Activated CD4-positive, alpha-beta T cell treated with anti-CD3 and anti-CD28 coated beads, Interleukin-2, amount 50 U/mL, for 4 hours (primary cell): ENCODE data around the gene KLHDC10.
"Not testable (repeated sequence)": the region's sequence is repeated elsewhere in the genome, so short reads cannot be mapped to it uniquely, and the experiment has no call there.

Experiments
- DNase-seq, 2 experiments: peaks; one replicate each; pipeline ENCODE4 v3.0.0-alpha.2; 2020

Gene KLHDC10

GRCh38 chr7:130157700-130158099 is 87.4 kb downstream of the KLHDC10 start:
- no peak for DNase-seq

- DNase-seq = no peak
Observed at GRCh38 chr7:130160023-130160422, 89.7 kb downstream of the KLHDC10 start.

- DNase-seq = no peak
Observed at GRCh38 chr7:130160455-130160854, 90.1 kb downstream of the KLHDC10 start.

- DNase-seq = no peak
Observed at GRCh38 chr7:130162196-130162595, 91.9 kb downstream of the KLHDC10 start.

GRCh38 chr7:130174237-130174959 is 104.1 kb downstream of the KLHDC10 start:
- DNase-seq = no peak

- DNase-seq = no peak
Observed at GRCh38 chr7:130178251-130178650, 107.9 kb downstream of the KLHDC10 start.

GRCh38 chr7:130179631-130180030 is 109.3 kb downstream of the KLHDC10 start:
- no peak for DNase-seq

- DNase-seq = no peak
Observed at GRCh38 chr7:130180571-130181262, 110.4 kb downstream of the KLHDC10 start.

GRCh38 chr7:130181263-130181605 is 110.9 kb downstream of the KLHDC10 start:
- DNase-seq = no peak

- DNase-seq = no peak
Observed at GRCh38 chr7:130182990-130183389, 112.7 kb downstream of the KLHDC10 start.

- not testable (repeated sequence) for DNase-seq
Observed at GRCh38 chr7:130184349-130184748, 114.0 kb downstream of the KLHDC10 start.
